HG03159 (cell line): ENCODE measurements around the gene MAPK14.

Source experiments
- ATAC-seq: cut with Tn5 transposase; IDR thresholded peaks from one replicate; pipeline ENCODE4 v1.9.1; 2021; ENCODE audit warnings: mild to moderate bottlenecking, moderate library complexity; ENCODE audit not compliant: unreplicated experiment

Gene MAPK14

GRCh38 chr6:36098253-36098919, 70.8 kb downstream of the MAPK14 start:
- ATAC-seq = no peak

GRCh38 chr6:36098920-36099647, 71.5 kb downstream of the MAPK14 start:
- ATAC-seq = no peak

DNA sequence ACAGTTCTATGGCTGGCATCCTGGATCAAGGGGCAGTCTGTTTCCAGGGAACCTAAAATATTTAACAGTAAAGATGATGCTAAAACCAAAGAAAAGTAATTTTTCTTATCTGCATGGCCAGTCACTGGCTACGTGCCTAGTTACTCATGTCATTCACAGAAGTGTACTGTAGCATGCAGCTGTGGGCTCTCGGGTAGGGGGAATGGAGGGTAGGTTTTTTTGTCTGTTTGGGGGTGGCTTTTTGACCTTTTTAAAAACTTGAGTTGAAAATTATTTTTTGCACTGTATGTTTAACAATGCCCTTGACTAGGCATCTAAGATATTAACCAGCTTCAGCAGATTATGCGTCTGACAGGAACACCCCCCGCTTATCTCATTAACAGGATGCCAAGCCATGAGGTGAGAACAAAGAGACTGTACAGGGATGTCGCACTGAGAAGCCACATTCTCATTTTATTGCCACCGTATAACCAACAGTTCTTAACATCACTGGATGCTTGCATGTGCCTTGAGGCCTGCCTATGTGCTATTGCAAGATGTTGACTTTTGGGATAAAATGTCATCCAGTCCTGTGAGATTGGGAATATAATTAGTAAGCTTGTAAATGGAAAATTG, 72.4 kb downstream of the MAPK14 start:
- no peak for ATAC-seq

DNA sequence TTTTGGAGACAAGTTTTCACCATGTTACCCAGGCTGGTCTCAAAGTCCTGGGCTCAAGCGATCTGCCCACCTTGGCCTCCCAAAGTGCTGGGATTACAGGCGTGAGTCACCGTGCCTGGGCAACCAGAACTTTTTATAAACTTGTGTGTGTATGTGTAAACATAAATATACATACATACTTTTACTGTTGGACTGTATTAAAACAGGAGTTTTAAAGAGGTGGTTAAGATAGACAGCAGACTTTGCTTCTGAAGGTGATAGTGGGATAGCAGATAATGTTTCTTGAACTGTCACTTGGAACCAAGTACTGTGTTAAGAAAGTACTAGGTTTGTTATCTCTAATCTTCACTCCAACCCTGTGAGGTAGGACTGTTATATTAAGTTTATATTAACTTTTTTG, 74.1 kb downstream of the MAPK14 start:
- ATAC-seq = no peak

- no peak for ATAC-seq
These were observed 75.2 kb downstream of the MAPK14 start for GRCh38 chr6:36102853-36103252.

DNA sequence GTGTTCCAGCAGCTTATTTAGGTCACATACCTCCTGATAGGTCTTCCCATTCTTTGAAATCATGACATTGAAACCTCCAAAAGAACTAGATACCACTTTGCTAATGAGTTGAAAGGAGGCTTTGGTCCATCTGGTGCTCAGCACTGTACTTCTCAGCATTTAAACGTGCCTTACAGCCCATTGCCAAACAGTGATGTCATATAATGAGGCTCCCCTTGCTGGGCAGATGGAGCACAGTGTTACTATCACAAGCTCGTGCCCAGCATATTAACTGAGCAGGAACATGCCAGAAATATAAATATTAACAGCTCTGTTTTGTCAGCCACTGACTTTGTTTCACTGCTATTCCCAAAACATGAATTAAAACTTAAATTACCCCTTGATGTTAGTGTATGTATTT, 77.2 kb downstream of the MAPK14 start:
- ATAC-seq = no peak

DNA sequence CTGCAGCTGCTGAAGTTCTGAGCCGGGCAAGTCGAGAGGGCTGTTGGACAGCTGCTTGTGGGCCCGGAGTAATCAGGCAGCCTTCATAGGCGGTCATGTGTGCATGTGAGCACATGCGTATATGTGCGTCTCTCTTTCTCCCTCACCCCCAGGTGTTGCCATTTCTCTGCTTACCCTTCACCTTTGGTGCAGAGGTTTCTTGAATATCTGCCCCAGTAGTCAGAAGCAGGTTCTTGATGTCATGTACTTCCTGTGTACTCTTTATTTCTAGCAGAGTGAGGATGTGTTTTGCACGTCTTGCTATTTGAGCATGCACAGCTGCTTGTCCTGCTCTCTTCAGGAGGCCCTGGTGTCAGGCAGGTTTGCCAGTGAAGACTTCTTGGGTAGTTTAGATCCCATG, 81.5 kb downstream of the MAPK14 start:
- no peak for ATAC-seq

DNA sequence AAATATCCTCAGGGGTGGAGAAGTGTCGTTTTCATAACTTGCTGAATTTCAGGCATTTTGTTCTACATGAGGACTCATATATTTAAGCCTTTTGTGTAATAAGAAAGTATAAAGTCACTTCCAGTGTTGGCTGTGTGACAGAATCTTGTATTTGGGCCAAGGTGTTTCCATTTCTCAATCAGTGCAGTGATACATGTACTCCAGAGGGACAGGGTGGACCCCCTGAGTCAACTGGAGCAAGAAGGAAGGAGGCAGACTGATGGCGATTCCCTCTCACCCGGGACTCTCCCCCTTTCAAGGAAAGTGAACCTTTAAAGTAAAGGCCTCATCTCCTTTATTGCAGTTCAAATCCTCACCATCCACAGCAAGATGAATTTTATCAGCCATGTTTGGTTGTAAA, 82.4 kb downstream of the MAPK14 start:
- ATAC-seq = no peak

GRCh38 chr6:36110863-36111262, 83.3 kb downstream of the MAPK14 start:
- no peak for ATAC-seq

- ATAC-seq = no peak
These were observed 83.9 kb downstream of the MAPK14 start for GRCh38 chr6:36111526-36111925.

GRCh38 chr6:36113049-36113448, 85.4 kb downstream of the MAPK14 start:
- ATAC-seq = no peak

DNA sequence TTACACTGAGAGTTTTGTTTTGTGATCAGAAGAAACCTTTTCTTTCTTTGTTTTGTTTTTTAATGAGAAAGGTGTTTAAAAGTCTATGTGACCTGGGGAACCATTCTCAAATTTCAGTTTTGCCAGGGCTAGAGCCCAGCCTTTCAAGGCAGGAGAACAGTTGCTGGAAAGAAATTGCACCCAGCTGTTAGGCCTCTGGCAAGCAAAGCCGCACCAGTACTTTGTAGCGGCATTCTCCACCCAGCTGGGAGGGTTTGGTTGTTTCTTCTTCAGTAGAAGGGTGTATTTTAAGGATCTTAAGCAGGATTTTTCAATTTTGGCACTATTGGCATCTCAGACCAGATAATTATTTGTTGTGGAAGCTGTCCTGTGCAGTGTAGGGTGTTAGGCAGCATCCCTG, 86.1 kb downstream of the MAPK14 start:
- no peak for ATAC-seq

DNA sequence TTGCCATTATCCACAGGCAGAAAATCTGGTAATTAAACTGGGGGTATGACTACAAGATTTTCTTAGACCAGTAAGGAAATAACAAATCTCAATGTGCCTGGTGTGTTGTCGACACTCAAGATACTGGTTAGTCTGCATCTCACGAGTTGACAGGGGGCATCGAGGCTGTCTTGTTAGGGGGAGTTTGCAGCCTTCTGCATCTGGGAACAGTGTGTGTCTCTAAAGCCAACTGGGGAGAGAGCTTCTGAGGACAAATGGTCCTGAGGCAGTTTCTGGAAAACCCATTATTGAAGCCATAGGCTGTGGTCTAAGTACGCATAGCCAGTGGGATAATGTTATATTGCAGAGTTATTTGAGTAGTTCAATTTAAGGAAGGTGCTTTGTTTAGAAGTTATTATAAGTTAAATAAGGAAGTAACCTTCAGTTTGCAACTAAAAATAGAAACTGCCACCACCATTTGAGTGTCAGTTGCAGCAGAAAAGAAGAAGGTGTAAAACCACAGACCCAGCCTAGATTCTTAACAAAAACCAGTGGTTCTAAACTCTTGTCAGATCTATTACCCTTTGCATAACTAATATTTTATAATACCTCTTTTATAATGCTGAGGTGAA, 87.3 kb downstream of the MAPK14 start:
- ATAC-seq = no peak

GRCh38 chr6:36115412-36115811, 87.8 kb downstream of the MAPK14 start:
- no peak for ATAC-seq

- no peak for ATAC-seq
These were observed 88.7 kb downstream of the MAPK14 start for GRCh38 chr6:36116066-36116864.

GRCh38 chr6:36116943-36117342, 89.3 kb downstream of the MAPK14 start:
- no peak for ATAC-seq

GRCh38 chr6:36117658-36118549, 90.3 kb downstream of the MAPK14 start:
- no peak for ATAC-seq

DNA sequence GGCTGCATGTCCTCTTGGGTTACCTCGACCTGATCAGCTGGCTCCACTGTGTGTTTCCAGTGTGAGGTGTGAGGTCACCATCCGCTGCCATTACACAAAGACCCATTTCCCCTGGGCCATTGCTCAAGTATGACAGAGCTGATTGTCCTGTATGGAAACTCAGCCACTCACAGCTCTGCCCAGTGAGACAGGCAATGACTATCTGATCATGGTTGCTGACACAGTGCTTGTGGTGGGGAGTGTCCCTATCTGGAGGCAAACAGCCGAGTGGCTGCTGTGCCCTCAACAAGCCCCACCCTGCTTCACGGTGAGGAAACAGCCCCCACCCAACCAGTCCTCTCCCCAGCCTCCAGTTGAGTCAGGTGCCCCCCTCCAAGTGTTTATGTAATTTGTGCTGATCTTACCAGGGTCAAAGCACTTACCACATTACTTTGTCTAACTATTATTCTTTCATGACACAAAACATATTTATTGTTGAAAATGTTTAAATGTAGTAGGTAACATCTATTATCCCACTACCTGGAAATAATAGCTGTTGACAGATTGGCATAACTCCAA, 91.0 kb downstream of the MAPK14 start:
- ATAC-seq = no peak

GRCh38 chr6:36119209-36119608, 91.6 kb downstream of the MAPK14 start:
- no peak for ATAC-seq

DNA sequence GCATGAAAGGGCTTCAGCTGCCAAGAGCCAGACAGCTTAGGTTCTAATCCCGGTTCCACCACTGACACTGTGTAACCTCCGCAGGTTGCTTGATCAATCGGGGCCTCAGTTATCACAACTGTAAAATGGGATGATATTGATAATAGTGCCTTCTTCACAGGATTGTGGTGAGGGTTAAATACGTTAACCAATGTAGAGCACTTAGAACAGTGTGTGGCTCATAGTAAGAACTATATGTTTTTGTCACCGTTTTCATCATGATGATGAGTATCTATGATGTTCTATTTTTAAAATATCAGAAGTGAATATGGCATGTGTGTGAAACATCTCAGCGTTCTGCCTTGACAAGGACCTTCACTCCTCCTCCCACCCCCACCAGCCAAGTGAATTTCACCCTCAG, 92.4 kb downstream of the MAPK14 start:
- ATAC-seq = no peak
